Mesothelial cell of epicardium (in vitro differentiated cells): ENCODE results near the gene ASB10. TPM values are rescaled to one million over a fixed set of nuclear protein-coding genes. Genes with fewer than 3 reads are reported as not detected.

ENCODE experiments used
- DNase-seq, 2 experiments: peaks; one replicate each; pipeline ENCODE4 v3.0.0; 2021; ENCODE audit warnings: low spot score in 2 of 2; ENCODE audit not compliant: unreplicated experiment in 2 of 2
- H3K27ac Mint-ChIP-seq: 2 replicates; pipeline ENCODE4 v1.8.0; 2021; ENCODE audit warnings: mixed read lengths
- H3K27me3 Mint-ChIP-seq: 2 replicates; pipeline ENCODE4 v1.8.0; 2021; ENCODE audit warnings: low read depth, mixed read lengths
- H3K36me3 Mint-ChIP-seq: 2 replicates; pipeline ENCODE4 v1.8.0; 2021; ENCODE audit warnings: mixed read lengths
- H3K4me1 Mint-ChIP-seq: 2 replicates; pipeline ENCODE4 v1.8.0; 2021; ENCODE audit warnings: mixed read lengths
- H3K4me3 Mint-ChIP-seq: 2 replicates; pipeline ENCODE4 v1.8.0; 2021; ENCODE audit warnings: mild to moderate bottlenecking, moderate library complexity, mixed read lengths
- H3K9me3 Mint-ChIP-seq: 2 replicates; pipeline ENCODE4 v1.8.0; 2021; ENCODE audit warnings: mixed read lengths
- CTCF ChIP-seq: fragments of 200-600 bp; sonication (generic); IDR thresholded peaks from one replicate; pipeline ENCODE4 v1.5.0; 2021; ENCODE audit warnings: antibody characterized with exemption; ENCODE audit not compliant: unreplicated experiment
- total RNA-seq: library from RNA; stranded (reverse); gene quantifications from 3 replicates; pipeline ENCODE4 v1.2.1, GENCODE V29; 2021

ASB10 gene
- total RNA-seq, 1 donor from 2014 or later: not detected

GRCh38 chr7:151135866-151136843 lies 50.9 kb downstream of the ASB10 start:
- Mint-ChIP-seq H3K4me1 (peaks cover 2% of the 10 kb centered on the region), H3K27me3 (no peaks in the 10 kb centered on the region), H3K27ac (no peak overlapping the region), H3K9me3 (no peaks in the 10 kb centered on the region), H3K4me3 (no peak overlapping the region), H3K36me3 (peaks cover 34% of the 10 kb centered on the region)
- DNase-seq: no peak
- TF ChIP-seq CTCF: no peak

- H3K9me3 Mint-ChIP-seq: no peaks in the 10 kb centered on the region
- no peak overlapping the region for H3K4me3 Mint-ChIP-seq
- peaks cover 31% of the 10 kb centered on the region for H3K36me3 Mint-ChIP-seq
- peaks cover 2% of the 10 kb centered on the region for H3K4me1 Mint-ChIP-seq
- H3K27ac Mint-ChIP-seq: no peak overlapping the region
- no peak for DNase-seq
- no peak for TF ChIP-seq CTCF
- H3K27me3 Mint-ChIP-seq: no peaks in the 10 kb centered on the region
Observed at GRCh38 chr7:151135525-151135845, 51.6 kb downstream of the ASB10 start.

DNA sequence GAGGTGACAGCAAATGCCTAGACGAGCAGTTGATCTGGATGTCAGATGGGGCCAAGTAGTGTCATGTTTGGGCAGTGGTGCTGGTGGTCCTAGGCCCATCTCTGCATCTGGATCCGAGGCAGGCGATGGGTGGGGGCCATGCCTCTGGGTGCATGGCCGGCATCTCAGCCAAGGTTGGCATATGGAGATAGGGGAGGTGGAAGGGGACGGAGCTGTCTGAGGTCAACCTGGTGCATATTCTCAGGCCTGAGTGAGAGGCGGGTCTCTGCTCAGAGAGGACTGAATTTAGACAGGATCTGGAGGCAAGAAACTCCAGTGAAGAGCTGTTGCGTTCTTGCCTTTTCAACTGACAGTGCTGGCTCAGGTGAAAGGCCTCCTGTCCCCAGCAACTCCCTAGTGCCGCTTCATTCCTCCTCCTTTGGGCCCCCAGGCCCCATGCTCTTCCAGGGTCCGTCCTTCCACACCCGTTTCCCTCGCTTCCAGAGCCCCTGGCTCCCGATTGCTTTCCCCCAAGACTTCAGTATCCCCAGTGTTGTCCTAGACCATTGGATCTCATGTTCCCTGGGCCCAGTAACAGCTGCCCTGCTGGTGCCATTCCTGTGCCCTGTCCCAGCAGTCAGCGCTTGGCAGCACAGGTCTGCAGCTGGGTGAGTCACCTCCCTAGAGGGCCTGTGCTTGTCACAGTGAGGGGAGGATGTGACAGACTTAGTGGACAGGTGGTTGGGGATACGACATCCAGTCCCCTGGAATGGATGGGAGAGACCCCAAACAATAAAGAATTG lies 52.1 kb downstream of the ASB10 start:
- TF ChIP-seq CTCF: no peak
- Mint-ChIP-seq H3K4me3 (no peak overlapping the region), H3K36me3 (peaks cover 35% of the 10 kb centered on the region), H3K9me3 (no peaks in the 10 kb centered on the region), H3K27me3 (no peaks in the 10 kb centered on the region), H3K4me1 (peaks cover 2% of the 10 kb centered on the region), H3K27ac (no peak overlapping the region)
- DNase-seq: no peak

DNA sequence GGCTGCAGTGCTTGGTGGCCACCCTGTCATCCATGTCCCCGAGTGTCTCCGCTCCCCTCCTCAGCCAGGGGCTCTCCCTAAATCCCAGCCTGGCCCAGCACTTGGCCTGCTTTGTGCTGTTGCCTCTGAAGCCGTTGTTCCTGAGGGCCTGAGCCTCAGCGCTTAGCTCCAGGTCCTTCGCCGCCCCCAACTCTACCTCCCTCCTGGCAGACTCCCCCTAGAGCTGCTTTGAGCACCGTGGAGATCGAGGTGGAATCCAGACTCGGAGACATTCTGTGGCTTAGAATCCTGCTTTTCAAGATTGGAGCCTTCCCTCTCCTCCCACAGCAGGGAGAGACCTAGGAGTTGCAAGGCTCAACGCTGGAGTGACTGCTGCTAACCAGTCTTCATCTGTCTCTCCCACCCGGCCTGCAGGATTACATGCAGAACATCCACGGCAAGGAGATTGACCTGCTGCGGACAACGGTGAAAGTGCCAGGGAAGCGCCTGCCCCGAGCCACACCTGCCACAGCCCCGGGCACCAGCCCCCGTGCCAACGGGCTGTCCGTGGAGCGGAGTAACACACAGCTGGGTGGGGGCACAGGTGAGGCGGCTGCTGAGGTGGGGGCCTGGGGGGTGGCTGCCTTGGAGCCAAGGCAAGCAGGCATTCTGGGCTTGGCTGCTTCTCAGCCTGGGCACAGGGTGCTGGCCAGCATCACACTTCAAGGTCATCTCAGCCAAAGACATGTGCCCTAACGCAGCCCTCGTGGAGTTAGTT lies 52.9 kb downstream of the ASB10 start:
- Mint-ChIP-seq H3K4me3 (no peak overlapping the region), H3K9me3 (no peaks in the 10 kb centered on the region), H3K36me3 (peaks cover 34% of the 10 kb centered on the region), H3K4me1 (peaks cover 2% of the 10 kb centered on the region), H3K27ac (no peak overlapping the region), H3K27me3 (no peaks in the 10 kb centered on the region)
- no peak for TF ChIP-seq CTCF
- no peak for DNase-seq

DNA sequence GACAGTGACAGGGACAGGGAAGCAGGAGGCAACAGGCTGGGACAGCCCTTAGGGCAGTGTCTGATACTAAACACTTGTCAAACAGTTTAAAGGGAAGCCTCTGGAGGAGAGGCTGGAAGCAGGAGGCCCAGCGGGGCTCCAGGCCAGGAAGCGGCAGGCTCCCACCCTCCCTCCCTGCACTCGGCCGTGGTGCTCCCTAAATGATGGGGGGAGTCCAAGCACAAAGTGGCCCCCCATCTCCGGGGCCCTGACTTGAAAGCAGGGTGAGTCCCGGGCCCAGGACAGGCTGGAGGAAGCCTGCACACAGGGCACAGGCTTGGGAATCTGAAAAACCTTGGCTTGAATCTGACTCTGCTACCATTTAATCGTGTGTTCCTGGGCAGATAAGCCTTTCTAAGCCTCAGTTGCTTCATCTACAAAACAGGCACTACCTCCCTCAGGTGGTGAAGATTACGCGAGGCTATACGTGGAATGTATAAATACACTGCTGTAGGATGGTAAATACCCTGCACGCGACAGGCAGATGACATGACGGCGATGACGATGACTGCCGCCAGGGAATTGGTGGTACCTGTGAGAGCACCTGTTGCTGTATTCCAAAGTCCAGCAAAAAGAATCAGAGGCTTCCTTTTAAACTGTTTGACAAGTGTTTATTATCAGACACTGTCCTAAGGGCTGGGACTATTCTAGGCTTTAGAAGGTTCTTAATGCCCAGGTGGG lies 53.6 kb downstream of the ASB10 start:
- no peaks in the 10 kb centered on the region for H3K9me3 Mint-ChIP-seq
- DNase-seq: no peak
- no peaks in the 10 kb centered on the region for H3K4me1 Mint-ChIP-seq
- H3K27me3 Mint-ChIP-seq: no peaks in the 10 kb centered on the region
- H3K36me3 Mint-ChIP-seq: peaks cover 32% of the 10 kb centered on the region
- TF ChIP-seq CTCF: no peak
- no peak overlapping the region for H3K27ac Mint-ChIP-seq
- no peak overlapping the region for H3K4me3 Mint-ChIP-seq
